ENCODE data around the gene ZNF536. TPM values are rescaled to one million over a fixed set of nuclear protein-coding genes. Genes with fewer than 3 reads are reported as not detected.

The ZNF536 gene
- total and polyA plus RNA-seq, 2 of the 13 experiments (the other 11 are each of a cell fraction or from before 2014, with no cell fraction given), result not detected

- TF ChIP-seq AHDC1 (CRISPR knock-in tag; IDR thresholded peaks at IDR 0.05; ENCODE audit: borderline replicate concordance) (no peak), ZNF772 (CRISPR knock-in tag; IDR thresholded peaks at IDR 0.05) (no peak), ZBTB33 (CRISPR knock-in tag; IDR thresholded peaks at IDR 0.05) (no peak)
These were observed 21.7 kb downstream of the ZNF536 start (continued) for GRCh38 chr19:30393729-30394480.
